ENCODE data around the gene KLF13. TPM values are rescaled to one million over a fixed set of nuclear protein-coding genes. Genes with fewer than 3 reads are reported as not detected.
"Not testable (repeated sequence)": the region's sequence is repeated elsewhere in the genome, so short reads cannot be mapped to it uniquely, and the experiment has no call there.

The KLF13 gene
- total and polyA plus RNA-seq, 2 donors (not counting 1 experiment from before 2014, with no cell fraction given): 39.6 to 42.9 TPM

- Histone ChIP-seq H3K4me2 (ENCODE audit: extremely low read depth, insufficient read depth, low read length) (peak overlapping the region; percentile 88), H3K79me2 (ENCODE audit: control insufficient read depth, insufficient read depth, low read length) (peaks cover 60% of the 10 kb centered on the region), H3K27me3 (ENCODE audit: control insufficient read depth, insufficient read depth, low read length) (no peaks in the 10 kb centered on the region), H4K20me1 (ENCODE audit: control insufficient read depth, extremely low read depth, insufficient read depth, low read length) (no peaks in the 10 kb centered on the region), H3K4me3 (replicated peaks in 1 of 4; ENCODE audit: control extremely low read depth in 1 of 4, insufficient read depth in 1 of 4, low read depth in 3 of 4, low read length in 4 of 4) (peak overlapping the region in 2 of 4 experiments; percentile 16 to 28), H3K9me3 (ENCODE audit: control insufficient read depth, insufficient read depth, low read depth, low read length) (no peaks in the 10 kb centered on the region), H3K4me1 (ENCODE audit: control insufficient read depth, extremely low read depth, insufficient read depth, low read length) (peaks cover 21% of the 10 kb centered on the region), H3K9ac (ENCODE audit: insufficient read depth, low read length) (peak overlapping the region; percentile 59), H2AFZ (ENCODE audit: low read length) (no peak overlapping the region), H3K36me3 (ENCODE audit: control insufficient read depth, insufficient read depth, low read length) (no peaks in the 10 kb centered on the region), H3K27ac (ENCODE audit: insufficient read depth, low read length) (peak overlapping the region; percentile 91)
- peak; percentile 89 to 91 for DNase-seq (ENCODE audit: low read depth in 2 of 2)
- TF ChIP-seq EZH2 (IDR thresholded peaks at IDR 0.05; ENCODE audit: low read length, missing control alignments) (no peak), CTCF (conservative IDR thresholded peaks at IDR 0.05 in 1 of 2, IDR thresholded peaks at IDR 0.05 in 1 of 2; ENCODE audit: low read depth in 1 of 2, low read length in 2 of 2) (no peak)
Measured at GRCh38 chr15:31352911-31353811, 26.5 kb downstream of the KLF13 start.

GRCh38 chr15:31353931-31354330, 27.3 kb downstream of the KLF13 start:
- Histone ChIP-seq H3K4me3 (replicated peaks in 1 of 4; ENCODE audit: control extremely low read depth in 1 of 4, insufficient read depth in 1 of 4, low read depth in 3 of 4, low read length in 4 of 4) (peak overlapping the region in 3 of 4 experiments; percentile 4 to 28 (median 16)), H3K36me3 (ENCODE audit: control insufficient read depth, insufficient read depth, low read length) (no peaks in the 10 kb centered on the region), H3K9ac (ENCODE audit: insufficient read depth, low read length) (peak overlapping the region; percentile 46), H3K9me3 (ENCODE audit: control insufficient read depth, insufficient read depth, low read depth, low read length) (no peaks in the 10 kb centered on the region), H3K4me2 (ENCODE audit: extremely low read depth, insufficient read depth, low read length) (peak overlapping the region; percentile 88), H3K27ac (ENCODE audit: insufficient read depth, low read length) (peak overlapping the region; percentile 91), H3K4me1 (ENCODE audit: control insufficient read depth, extremely low read depth, insufficient read depth, low read length) (peaks cover 21% of the 10 kb centered on the region), H2AFZ (ENCODE audit: low read length) (no peak overlapping the region), H3K79me2 (ENCODE audit: control insufficient read depth, insufficient read depth, low read length) (peaks cover 63% of the 10 kb centered on the region), H4K20me1 (ENCODE audit: control insufficient read depth, extremely low read depth, insufficient read depth, low read length) (no peaks in the 10 kb centered on the region), H3K27me3 (ENCODE audit: control insufficient read depth, insufficient read depth, low read length) (no peaks in the 10 kb centered on the region)
- peak; percentile 13 to 14 for DNase-seq (ENCODE audit: low read depth in 2 of 2)
- no peak for TF ChIP-seq CTCF (conservative IDR thresholded peaks at IDR 0.05 in 1 of 2, IDR thresholded peaks at IDR 0.05 in 1 of 2; ENCODE audit: low read depth in 1 of 2, low read length in 2 of 2)
- no peak for TF ChIP-seq EZH2 (IDR thresholded peaks at IDR 0.05; ENCODE audit: low read length, missing control alignments)

DNA sequence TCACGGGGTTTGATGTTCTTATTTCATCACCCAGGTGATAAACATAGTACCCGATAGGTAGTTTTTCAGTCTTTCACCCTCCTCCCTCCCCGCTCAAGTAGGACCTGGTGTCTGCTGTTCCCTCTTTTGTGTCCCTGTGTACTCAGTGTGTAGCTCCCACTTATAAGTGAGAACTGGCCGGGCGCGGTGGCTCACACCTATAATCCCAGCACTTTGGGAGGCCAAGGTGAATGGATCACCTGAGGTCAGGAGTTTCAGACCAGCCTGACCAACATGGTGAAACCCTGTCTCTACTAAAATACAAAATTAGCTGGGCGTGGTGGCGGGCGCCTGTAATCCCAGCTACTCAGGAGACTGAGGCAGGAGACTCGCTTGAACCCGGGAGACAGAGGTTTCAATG, 29.5 kb downstream of the KLF13 start:
- Histone ChIP-seq H3K79me2 (ENCODE audit: control insufficient read depth, insufficient read depth, low read length) (peaks cover 65% of the 10 kb centered on the region), H3K4me1 (ENCODE audit: control insufficient read depth, extremely low read depth, insufficient read depth, low read length) (peaks cover 21% of the 10 kb centered on the region)
- H4K20me1 ChIP-seq (ENCODE audit: control insufficient read depth, extremely low read depth, insufficient read depth, low read length); H2AFZ ChIP-seq (ENCODE audit: low read length); H3K27me3 ChIP-seq (ENCODE audit: control insufficient read depth, insufficient read depth, low read length); H3K9ac ChIP-seq (ENCODE audit: insufficient read depth, low read length); DNase-seq (ENCODE audit: low read depth in 2 of 2); H3K27ac ChIP-seq (ENCODE audit: insufficient read depth, low read length); H3K9me3 ChIP-seq (ENCODE audit: control insufficient read depth, insufficient read depth, low read depth, low read length); H3K36me3 ChIP-seq (ENCODE audit: control insufficient read depth, insufficient read depth, low read length); H3K4me2 ChIP-seq (ENCODE audit: extremely low read depth, insufficient read depth, low read length); H3K4me3 ChIP-seq (replicated peaks in 1 of 4; ENCODE audit: control extremely low read depth in 1 of 4, insufficient read depth in 1 of 4, low read depth in 3 of 4, low read length in 4 of 4): not testable (repeated sequence)
